Panc1 (cell line): ENCODE measurements around the gene TSPAN5. TPM values are rescaled to one million over a fixed set of nuclear protein-coding genes. Genes with fewer than 3 reads are reported as not detected.

Experiments used
- ATAC-seq: fragments of 200-7000 bp; cut with Tn5 transposase; 2 replicates; pipeline ENCODE4 v1.9.1; 2020; ENCODE audit warnings: mild to moderate bottlenecking, moderate library complexity
- BruUV-seq: library from RNA; stranded (reverse); fragments of 400-500 nt; replicated peaks from 2 replicates; lab custom pipeline; 2021; lab: Mats Ljungman, UMichigan
- CTCF ChIA-PET: fragments of 300-600 bp; sonication (Branson Sonifier 250); formaldehyde crosslinking; loops from one replicate; lab custom pipeline; 2022; ENCODE audit warnings: antibody characterized with exemption; lab: Charles Lee
- POLR2A ChIA-PET: fragments of 300-600 bp; sonication (Branson Sonifier 250); formaldehyde crosslinking; loops from one replicate; lab custom pipeline; 2022; ENCODE audit warnings: antibody characterized with exemption; lab: Charles Lee
- DNase-seq: peaks from one replicate; pipeline ENCODE4 v3.0.0-alpha.2; 2010; ENCODE audit warnings: low read depth, low spot score
- H3K27ac ChIP-seq: 2 replicates; pipeline ENCODE4 v1.5.1; 2011; ENCODE audit warnings: mild to moderate bottlenecking, low read length, inconsistent platforms
- H3K27me3 ChIP-seq: fragments of 200-500 bp; sonication (Bioruptor generic); 2 replicates; pipeline ENCODE4 v1.6.0; 2014; ENCODE audit warnings: low read length, inconsistent platforms; ENCODE audit not compliant: control insufficient read depth, insufficient read depth
- H3K36me3 ChIP-seq: fragments of 200-500 bp; sonication (Bioruptor generic); 2 replicates; pipeline ENCODE4 v1.5.1; 2014; ENCODE audit warnings: inconsistent platforms, mild to moderate bottlenecking, low read length, moderate library complexity; ENCODE audit not compliant: control insufficient read depth, insufficient read depth
- H3K4me1 ChIP-seq: 2 replicates; pipeline ENCODE4 v1.5.1; 2011; ENCODE audit warnings: inconsistent platforms, mild to moderate bottlenecking, low read length, moderate library complexity; ENCODE audit not compliant: control insufficient read depth, insufficient read depth
- H3K4me3 ChIP-seq, 2 experiments: 2 replicates each; pipeline ENCODE4 v1.5.1; 2011 to 2012; ENCODE audit warnings: low read depth in 2 of 2, low read length in 2 of 2, mild to moderate bottlenecking in 2 of 2, inconsistent platforms in 1 of 2, moderate library complexity in 1 of 2
- H3K9me3 ChIP-seq: fragments of 200-500 bp; sonication (Bioruptor generic); 2 replicates; pipeline ENCODE4 v1.5.1; 2014; ENCODE audit warnings: low read depth, mild to moderate bottlenecking, inconsistent platforms, low read length, moderate library complexity; ENCODE audit not compliant: control insufficient read depth, insufficient read depth
- POLR2AphosphoS5 ChIP-seq: IDR thresholded peaks from 2 replicates; pipeline ENCODE4 v1.6.1; 2012; ENCODE audit warnings: mild to moderate bottlenecking, low read depth, low read length, moderate library complexity
- SIN3A ChIP-seq: IDR thresholded peaks from 2 replicates; pipeline ENCODE4 v1.6.1; 2012; ENCODE audit warnings: low read depth, mild to moderate bottlenecking, low read length, moderate library complexity, borderline replicate concordance; ENCODE audit not compliant: insufficient read depth
- TCF7L2 ChIP-seq: IDR thresholded peaks from 2 replicates; pipeline ENCODE4 v1.6.1; 2011; ENCODE audit warnings: mild to moderate bottlenecking, low read depth, low read length, inconsistent platforms
- in situ Hi-C: cut with HindIII; loops from 2 replicates; pipeline ENCODE4 v1.10.0; 2016; ENCODE audit warnings: low sequenced_read_pairs, low pct_unique_long_range_greater_than_20kb
- intact Hi-C: fragments of 100-400 bp; cut with micrococcal nuclease; formaldehyde crosslinking; loops from one replicate; pipeline ENCODE4 v1.10.0; 2022; ENCODE audit not compliant: unreplicated experiment
- total RNA-seq: library from RNA; stranded (reverse); gene quantifications from one replicate; pipeline ENCODE4 v1.2.1, GENCODE V29; 2021; ENCODE audit not compliant: unreplicated experiment
- TF ChIP-seq, protein P1 (sequence below): fragments of 450-650 bp; IDR thresholded peaks from 2 replicates; pipeline ENCODE4 v1.5.1; 2017; ENCODE audit warnings: mild to moderate bottlenecking
- TF ChIP-seq, protein P2 (sequence below), 2 experiments: IDR thresholded peaks; 2 replicates each; pipeline ENCODE4 v1.6.1; 2011 to 2012; ENCODE audit warnings: low read depth in 2 of 2, control low read depth in 1 of 2, low read length in 1 of 2, mild to moderate bottlenecking in 1 of 2, moderate library complexity in 1 of 2; ENCODE audit not compliant: insufficient read depth in 1 of 2

TSPAN5 gene
- total RNA-seq, 1 experiment from 2014 or later, result 61.9 TPM

DNA sequence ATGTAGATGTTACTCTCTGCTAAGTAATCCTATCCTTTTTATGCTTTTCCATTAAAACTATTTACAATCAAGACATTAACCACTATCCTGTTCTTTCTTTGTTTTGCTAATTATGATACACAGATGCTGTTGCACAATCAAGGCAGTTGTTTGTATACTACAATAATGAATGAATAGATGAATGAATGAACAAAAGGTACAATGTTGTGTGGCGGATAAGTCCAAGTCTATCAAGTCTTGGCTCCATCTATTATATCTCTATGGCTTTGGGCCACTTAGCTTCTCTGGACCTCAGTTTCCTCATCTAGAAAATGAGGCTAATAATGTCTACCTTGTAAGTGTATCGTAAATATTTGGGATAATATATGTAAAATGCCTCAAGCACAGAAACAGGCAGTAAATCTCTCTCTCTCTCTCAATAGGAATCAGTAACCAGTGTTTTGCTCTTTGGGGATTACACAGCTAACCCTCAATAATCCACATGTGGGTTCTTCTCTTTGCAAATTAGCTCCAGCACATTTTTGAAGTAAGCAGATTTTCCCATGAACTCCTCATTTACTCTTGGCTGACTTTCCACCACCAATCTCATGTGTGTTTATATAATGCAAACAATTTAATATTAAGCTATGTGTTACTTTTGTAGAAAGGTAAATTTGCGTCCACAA lies 27.8 kb upstream of the TSPAN5 start:
- no peaks in the 10 kb centered on the region for H3K9me3 ChIP-seq
- POLR2A ChIA-PET, result no interaction called here
- DNase-seq, result no peak
- no peak for ATAC-seq
- intact Hi-C loops, result no loop called here
- in situ Hi-C loops, result no loop called here
- peak overlapping the region; percentile 54; the same call in 1 of the 2 replicates for H3K27ac ChIP-seq
- H3K27me3 ChIP-seq, result no peaks in the 10 kb centered on the region
- H3K4me3 ChIP-seq, result no peak overlapping the region
- CTCF ChIA-PET, result no interaction called here
- TF ChIP-seq, protein P1, sequence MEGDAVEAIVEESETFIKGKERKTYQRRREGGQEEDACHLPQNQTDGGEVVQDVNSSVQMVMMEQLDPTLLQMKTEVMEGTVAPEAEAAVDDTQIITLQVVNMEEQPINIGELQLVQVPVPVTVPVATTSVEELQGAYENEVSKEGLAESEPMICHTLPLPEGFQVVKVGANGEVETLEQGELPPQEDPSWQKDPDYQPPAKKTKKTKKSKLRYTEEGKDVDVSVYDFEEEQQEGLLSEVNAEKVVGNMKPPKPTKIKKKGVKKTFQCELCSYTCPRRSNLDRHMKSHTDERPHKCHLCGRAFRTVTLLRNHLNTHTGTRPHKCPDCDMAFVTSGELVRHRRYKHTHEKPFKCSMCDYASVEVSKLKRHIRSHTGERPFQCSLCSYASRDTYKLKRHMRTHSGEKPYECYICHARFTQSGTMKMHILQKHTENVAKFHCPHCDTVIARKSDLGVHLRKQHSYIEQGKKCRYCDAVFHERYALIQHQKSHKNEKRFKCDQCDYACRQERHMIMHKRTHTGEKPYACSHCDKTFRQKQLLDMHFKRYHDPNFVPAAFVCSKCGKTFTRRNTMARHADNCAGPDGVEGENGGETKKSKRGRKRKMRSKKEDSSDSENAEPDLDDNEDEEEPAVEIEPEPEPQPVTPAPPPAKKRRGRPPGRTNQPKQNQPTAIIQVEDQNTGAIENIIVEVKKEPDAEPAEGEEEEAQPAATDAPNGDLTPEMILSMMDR, result no peak
- TF ChIP-seq POLR2AphosphoS5, result no peak
- no peak for TF ChIP-seq SIN3A
- TF ChIP-seq TCF7L2, result no peak
- TF ChIP-seq, protein P2, sequence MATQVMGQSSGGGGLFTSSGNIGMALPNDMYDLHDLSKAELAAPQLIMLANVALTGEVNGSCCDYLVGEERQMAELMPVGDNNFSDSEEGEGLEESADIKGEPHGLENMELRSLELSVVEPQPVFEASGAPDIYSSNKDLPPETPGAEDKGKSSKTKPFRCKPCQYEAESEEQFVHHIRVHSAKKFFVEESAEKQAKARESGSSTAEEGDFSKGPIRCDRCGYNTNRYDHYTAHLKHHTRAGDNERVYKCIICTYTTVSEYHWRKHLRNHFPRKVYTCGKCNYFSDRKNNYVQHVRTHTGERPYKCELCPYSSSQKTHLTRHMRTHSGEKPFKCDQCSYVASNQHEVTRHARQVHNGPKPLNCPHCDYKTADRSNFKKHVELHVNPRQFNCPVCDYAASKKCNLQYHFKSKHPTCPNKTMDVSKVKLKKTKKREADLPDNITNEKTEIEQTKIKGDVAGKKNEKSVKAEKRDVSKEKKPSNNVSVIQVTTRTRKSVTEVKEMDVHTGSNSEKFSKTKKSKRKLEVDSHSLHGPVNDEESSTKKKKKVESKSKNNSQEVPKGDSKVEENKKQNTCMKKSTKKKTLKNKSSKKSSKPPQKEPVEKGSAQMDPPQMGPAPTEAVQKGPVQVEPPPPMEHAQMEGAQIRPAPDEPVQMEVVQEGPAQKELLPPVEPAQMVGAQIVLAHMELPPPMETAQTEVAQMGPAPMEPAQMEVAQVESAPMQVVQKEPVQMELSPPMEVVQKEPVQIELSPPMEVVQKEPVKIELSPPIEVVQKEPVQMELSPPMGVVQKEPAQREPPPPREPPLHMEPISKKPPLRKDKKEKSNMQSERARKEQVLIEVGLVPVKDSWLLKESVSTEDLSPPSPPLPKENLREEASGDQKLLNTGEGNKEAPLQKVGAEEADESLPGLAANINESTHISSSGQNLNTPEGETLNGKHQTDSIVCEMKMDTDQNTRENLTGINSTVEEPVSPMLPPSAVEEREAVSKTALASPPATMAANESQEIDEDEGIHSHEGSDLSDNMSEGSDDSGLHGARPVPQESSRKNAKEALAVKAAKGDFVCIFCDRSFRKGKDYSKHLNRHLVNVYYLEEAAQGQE (IDR thresholded peaks at IDR 0.05; ENCODE audit: insufficient read depth in 1 of 2, low read depth in 2 of 2, low read length in 1 of 2), result no peak
- H3K4me1 ChIP-seq, result peaks cover 12% of the 10 kb centered on the region
- H3K36me3 ChIP-seq, result no peaks in the 10 kb centered on the region
- no TSS peak for BruUV-seq

DNA sequence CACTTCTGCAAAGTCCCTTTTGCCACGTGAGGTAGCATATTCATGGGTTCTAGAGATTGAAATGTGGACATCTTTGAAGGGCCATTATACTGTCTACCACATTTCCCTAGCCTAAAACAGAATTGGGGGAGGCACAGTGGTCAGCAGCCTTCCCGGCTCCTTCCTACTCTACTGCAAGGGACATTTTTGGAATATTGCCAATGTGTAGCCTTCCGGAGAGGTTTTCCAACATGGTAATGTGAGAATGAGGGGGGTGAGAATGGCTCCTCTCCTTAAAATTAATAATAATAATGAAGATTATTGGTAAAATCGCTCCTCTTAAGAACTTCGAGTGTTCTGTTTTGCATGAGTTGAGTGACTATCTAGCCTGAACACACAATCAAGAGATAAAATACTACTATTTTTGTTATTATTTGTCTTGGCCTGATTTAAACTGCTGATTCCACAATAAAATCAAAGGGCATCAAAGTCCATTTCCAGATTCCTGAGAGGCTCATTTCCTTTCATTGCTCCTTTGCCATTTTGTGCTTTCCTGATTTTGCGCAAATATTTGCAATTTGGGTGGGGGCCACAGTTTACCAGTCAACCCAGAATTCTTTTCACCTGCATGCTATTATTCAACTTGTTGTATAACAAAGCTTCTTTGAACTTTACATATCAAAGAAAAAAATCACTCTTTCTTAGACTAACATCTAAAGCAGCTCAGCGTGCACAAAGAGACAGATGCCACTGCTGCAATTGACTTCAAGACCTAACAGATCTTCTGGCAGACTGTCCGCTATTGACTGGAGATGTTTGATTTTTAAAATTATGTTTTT lies 27.0 kb upstream of the TSPAN5 start:
- no peaks in the 10 kb centered on the region for H3K27me3 ChIP-seq
- ATAC-seq (no peak), DNase-seq (no peak)
- ChIA-PET CTCF (no interaction called here), POLR2A (no interaction called here)
- H3K9me3 ChIP-seq, result no peaks in the 10 kb centered on the region
- intact Hi-C loops, result no loop called here
- peak overlapping the region; percentile 79 for H3K27ac ChIP-seq
- peaks cover 12% of the 10 kb centered on the region for H3K4me1 ChIP-seq
- no TSS peak for BruUV-seq
- no peaks in the 10 kb centered on the region for H3K36me3 ChIP-seq
- TF ChIP-seq, protein P1, result no peak
- TF ChIP-seq TCF7L2 (no peak), POLR2AphosphoS5 (no peak), SIN3A (no peak)
- TF ChIP-seq, protein P2 (IDR thresholded peaks at IDR 0.05; ENCODE audit: insufficient read depth in 1 of 2, low read depth in 2 of 2, low read length in 1 of 2), result no peak
- in situ Hi-C loops, result no loop called here
- no peak overlapping the region for H3K4me3 ChIP-seq
